ENCODE results near the gene HMBS.

HMBS gene

DNA sequence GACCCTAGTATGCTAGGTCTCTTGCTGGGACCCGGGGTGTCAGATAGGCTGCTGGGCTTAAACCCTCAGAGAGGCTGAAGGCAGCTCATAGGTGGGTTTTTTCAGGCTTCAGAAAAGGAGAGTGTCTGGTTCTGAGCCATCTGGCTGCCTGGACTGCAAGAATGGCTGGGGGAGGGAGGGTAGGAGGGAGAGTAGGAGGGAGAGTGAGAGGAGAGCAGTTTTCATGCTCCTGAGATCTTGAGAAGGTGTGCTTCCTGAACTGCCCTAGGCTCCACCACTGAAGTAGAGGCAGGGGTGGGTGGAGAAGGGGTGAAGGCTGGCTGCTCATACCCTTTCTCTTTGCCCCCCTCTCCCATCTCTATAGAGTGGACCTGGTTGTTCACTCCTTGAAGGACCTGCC lies 4.6 kb downstream of the HMBS start:
- TF ChIP-seq, protein P1, sequence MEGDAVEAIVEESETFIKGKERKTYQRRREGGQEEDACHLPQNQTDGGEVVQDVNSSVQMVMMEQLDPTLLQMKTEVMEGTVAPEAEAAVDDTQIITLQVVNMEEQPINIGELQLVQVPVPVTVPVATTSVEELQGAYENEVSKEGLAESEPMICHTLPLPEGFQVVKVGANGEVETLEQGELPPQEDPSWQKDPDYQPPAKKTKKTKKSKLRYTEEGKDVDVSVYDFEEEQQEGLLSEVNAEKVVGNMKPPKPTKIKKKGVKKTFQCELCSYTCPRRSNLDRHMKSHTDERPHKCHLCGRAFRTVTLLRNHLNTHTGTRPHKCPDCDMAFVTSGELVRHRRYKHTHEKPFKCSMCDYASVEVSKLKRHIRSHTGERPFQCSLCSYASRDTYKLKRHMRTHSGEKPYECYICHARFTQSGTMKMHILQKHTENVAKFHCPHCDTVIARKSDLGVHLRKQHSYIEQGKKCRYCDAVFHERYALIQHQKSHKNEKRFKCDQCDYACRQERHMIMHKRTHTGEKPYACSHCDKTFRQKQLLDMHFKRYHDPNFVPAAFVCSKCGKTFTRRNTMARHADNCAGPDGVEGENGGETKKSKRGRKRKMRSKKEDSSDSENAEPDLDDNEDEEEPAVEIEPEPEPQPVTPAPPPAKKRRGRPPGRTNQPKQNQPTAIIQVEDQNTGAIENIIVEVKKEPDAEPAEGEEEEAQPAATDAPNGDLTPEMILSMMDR (IDR thresholded peaks at IDR 0.05; ENCODE audit: poor library complexity, severe bottlenecking), result no peak
- no peak for DNase-seq (ENCODE audit: low spot score)
- Histone ChIP-seq H3K36me3 (ENCODE audit: low read depth) (peaks cover 29% of the 10 kb centered on the region), H3K4me1 (ENCODE audit: insufficient read depth, poor library complexity, severe bottlenecking) (peaks cover 12% of the 10 kb centered on the region), H3K27me3 (ENCODE audit: insufficient read depth, poor library complexity, severe bottlenecking) (no peaks in the 10 kb centered on the region), H3K27ac (ENCODE audit: poor library complexity, severe bottlenecking) (no peak overlapping the region), H3K9me3 (ENCODE audit: severe bottlenecking) (no peaks in the 10 kb centered on the region), H3K4me3 (ENCODE audit: severe bottlenecking) (no peak overlapping the region)
- ATAC-seq (ENCODE audit: low read depth), result no peak

DNA sequence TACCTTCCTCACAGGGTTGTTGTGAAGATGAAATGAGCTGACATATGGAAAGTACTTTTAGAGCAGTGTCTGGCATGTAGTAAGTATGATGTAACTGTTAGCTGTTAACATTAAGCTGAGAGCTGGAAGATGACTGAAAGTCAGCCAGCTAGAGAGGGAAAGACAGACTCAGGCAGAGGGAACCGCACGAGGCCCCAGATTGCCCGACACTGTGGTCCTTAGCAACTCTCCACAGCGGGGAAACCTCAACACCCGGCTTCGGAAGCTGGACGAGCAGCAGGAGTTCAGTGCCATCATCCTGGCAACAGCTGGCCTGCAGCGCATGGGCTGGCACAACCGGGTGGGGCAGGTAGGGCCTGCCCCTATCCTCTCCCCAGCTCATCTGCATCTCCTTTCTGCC lies 6.5 kb downstream of the HMBS start:
- Histone ChIP-seq H3K27ac (ENCODE audit: poor library complexity, severe bottlenecking) (no peak overlapping the region), H3K9me3 (ENCODE audit: severe bottlenecking) (no peaks in the 10 kb centered on the region), H3K27me3 (ENCODE audit: insufficient read depth, poor library complexity, severe bottlenecking) (no peaks in the 10 kb centered on the region), H3K36me3 (ENCODE audit: low read depth) (peaks cover 33% of the 10 kb centered on the region), H3K4me3 (ENCODE audit: severe bottlenecking) (no peak overlapping the region), H3K4me1 (ENCODE audit: insufficient read depth, poor library complexity, severe bottlenecking) (peaks cover 8% of the 10 kb centered on the region)
- no peak for DNase-seq (ENCODE audit: low spot score)
- no peak for ATAC-seq (ENCODE audit: low read depth)
- TF ChIP-seq, protein P1 (IDR thresholded peaks at IDR 0.05; ENCODE audit: poor library complexity, severe bottlenecking), result no peak

DNA sequence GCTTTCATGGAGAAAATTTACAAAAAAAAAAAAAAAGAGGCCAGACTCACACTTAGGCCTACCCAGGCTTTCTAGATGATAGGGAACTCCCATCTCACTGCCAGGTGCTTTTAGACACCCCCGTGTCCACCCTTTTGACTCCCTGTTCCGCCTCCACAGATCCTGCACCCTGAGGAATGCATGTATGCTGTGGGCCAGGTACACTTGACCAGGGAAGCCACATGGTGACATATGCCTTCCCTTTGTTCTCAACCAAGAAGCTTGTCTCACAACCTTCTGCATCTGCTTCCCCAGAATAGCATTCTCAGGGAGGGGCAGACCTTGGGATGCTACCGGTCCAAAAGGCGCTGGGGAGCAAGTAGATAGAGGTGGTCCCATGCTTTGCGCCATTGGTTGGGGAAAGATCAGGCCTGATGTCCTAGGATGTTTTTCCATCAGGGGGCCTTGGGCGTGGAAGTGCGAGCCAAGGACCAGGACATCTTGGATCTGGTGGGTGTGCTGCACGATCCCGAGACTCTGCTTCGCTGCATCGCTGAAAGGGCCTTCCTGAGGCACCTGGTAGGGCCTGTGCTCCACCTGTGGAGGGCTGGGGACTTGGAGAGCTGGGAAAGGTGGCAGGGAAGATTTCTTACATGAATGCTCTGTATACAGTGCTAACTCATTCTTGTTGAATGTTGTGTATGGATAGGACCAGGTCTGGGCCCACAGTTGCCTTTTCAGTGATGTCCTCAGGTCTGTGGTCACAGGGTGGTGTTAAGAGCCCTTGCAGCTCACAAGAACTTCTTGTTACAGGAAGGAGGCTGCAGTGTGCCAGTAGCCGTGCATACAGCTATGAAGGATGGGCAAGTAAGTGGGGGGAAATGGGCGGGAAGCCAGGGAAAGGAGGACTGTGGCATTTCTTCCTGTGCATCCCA lies 7.5 kb downstream of the HMBS start:
- DNase-seq (ENCODE audit: low spot score) (no peak), ATAC-seq (ENCODE audit: low read depth) (no peak)
- H3K27me3 ChIP-seq (ENCODE audit: insufficient read depth, poor library complexity, severe bottlenecking), result no peaks in the 10 kb centered on the region
- H3K4me1 ChIP-seq (ENCODE audit: insufficient read depth, poor library complexity, severe bottlenecking), result peaks cover 6% of the 10 kb centered on the region
- peaks cover 40% of the 10 kb centered on the region for H3K36me3 ChIP-seq (ENCODE audit: low read depth)
- peak overlapping the region; percentile 98 for H3K4me3 ChIP-seq (ENCODE audit: severe bottlenecking)
- TF ChIP-seq, protein P1 (IDR thresholded peaks at IDR 0.05; ENCODE audit: poor library complexity, severe bottlenecking), result no peak
- H3K27ac ChIP-seq (ENCODE audit: poor library complexity, severe bottlenecking), result peak overlapping the region; percentile 77
- no peaks in the 10 kb centered on the region for H3K9me3 ChIP-seq (ENCODE audit: severe bottlenecking)

DNA sequence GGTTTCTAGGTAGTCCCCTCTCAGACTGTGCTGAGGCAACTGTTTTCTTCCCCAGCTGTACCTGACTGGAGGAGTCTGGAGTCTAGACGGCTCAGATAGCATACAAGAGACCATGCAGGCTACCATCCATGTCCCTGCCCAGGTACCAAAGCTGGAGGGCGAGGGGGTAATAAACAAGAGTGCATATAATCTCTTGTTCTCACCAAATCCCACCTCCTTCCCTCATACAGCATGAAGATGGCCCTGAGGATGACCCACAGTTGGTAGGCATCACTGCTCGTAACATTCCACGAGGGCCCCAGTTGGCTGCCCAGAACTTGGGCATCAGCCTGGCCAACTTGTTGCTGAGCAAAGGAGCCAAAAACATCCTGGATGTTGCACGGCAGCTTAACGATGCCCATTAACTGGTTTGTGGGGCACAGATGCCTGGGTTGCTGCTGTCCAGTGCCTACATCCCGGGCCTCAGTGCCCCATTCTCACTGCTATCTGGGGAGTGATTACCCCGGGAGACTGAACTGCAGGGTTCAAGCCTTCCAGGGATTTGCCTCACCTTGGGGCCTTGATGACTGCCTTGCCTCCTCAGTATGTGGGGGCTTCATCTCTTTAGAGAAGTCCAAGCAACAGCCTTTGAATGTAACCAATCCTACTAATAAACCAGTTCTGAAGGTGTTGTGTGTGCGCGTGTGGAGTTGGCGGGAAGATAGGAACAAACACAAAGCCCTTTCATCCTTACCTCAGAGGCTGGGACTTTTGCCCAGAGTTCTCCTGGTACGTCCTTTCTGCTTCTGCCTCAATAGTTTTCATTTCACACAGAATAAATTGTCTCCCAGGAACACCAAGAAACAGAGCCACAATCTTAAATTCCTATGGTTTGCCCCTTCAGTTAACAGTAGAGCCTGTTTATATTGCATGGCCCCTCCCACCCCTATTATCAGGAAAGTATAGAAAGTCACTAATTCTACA lies 8.5 kb downstream of the HMBS start:
- H3K36me3 ChIP-seq (ENCODE audit: low read depth), result peaks cover 49% of the 10 kb centered on the region

More for the DNA sequence above, 8.5 kb downstream of the HMBS start:
- Histone ChIP-seq H3K27me3 (ENCODE audit: insufficient read depth, poor library complexity, severe bottlenecking) (no peaks in the 10 kb centered on the region), H3K4me1 (ENCODE audit: insufficient read depth, poor library complexity, severe bottlenecking) (no peaks in the 10 kb centered on the region), H3K9me3 (ENCODE audit: severe bottlenecking) (no peaks in the 10 kb centered on the region), H3K4me3 (ENCODE audit: severe bottlenecking) (peak overlapping the region; percentile 98), H3K27ac (ENCODE audit: poor library complexity, severe bottlenecking) (peak overlapping the region; percentile 77)
- ATAC-seq (ENCODE audit: low read depth), result no peak
- DNase-seq (ENCODE audit: low spot score), result no peak
- TF ChIP-seq, protein P1 (IDR thresholded peaks at IDR 0.05; ENCODE audit: poor library complexity, severe bottlenecking), result no peak

Measured in RWPE2 (cell line).